MM.1S (cell line): ENCODE data around the gene CLK4.

ENCODE experiments used
- EZH2 ChIP-seq: fragments of 300-600 bp; sonication (generic); optimal IDR thresholded peaks from 2 replicates; pipeline ENCODE3; 2017; ENCODE audit warnings: low read depth, mild to moderate bottlenecking, antibody characterized with exemption, low read length, mixed read lengths
- TF ChIP-seq, protein P1 (sequence below): fragments of 300-600 bp; sonication (generic); IDR thresholded peaks from 2 replicates; pipeline ENCODE4 v1.5.1; 2016; ENCODE audit warnings: antibody characterized with exemption, low read length, mixed read lengths

DNA sequence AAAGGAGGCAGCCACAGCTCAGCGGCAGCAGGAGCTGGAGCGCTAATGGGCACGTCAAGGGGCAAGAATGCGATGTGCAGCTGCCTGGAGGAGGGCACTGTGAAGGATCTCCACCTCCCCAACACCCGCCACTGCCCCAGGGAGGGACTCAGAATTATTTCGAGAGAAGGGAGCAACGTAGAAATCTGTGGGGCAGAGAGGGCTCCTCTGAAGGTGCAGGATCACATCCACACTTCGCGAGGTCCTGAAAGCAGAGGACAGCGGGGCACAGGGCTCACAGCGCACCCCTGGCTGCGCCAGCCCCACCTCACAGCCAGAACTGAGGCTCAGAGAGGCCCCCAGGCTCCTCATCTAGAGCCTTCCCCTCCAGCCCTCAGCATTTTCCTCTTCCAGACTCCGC, 44.6 kb downstream of the CLK4 start:
- TF ChIP-seq, protein P1, sequence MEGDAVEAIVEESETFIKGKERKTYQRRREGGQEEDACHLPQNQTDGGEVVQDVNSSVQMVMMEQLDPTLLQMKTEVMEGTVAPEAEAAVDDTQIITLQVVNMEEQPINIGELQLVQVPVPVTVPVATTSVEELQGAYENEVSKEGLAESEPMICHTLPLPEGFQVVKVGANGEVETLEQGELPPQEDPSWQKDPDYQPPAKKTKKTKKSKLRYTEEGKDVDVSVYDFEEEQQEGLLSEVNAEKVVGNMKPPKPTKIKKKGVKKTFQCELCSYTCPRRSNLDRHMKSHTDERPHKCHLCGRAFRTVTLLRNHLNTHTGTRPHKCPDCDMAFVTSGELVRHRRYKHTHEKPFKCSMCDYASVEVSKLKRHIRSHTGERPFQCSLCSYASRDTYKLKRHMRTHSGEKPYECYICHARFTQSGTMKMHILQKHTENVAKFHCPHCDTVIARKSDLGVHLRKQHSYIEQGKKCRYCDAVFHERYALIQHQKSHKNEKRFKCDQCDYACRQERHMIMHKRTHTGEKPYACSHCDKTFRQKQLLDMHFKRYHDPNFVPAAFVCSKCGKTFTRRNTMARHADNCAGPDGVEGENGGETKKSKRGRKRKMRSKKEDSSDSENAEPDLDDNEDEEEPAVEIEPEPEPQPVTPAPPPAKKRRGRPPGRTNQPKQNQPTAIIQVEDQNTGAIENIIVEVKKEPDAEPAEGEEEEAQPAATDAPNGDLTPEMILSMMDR: no peak
- TF ChIP-seq EZH2: no peak
